Anterior cingulate cortex (tissue), 58 donors: ENCODE results near the gene FITM2.
"Not testable (repeated sequence)": the region's sequence is repeated elsewhere in the genome, so short reads cannot be mapped to it uniquely, and the experiment has no call there.

ENCODE experiments used
- DNase-seq, 58 donors: peaks; one replicate each; lab custom pipeline; 2025; lab: John Stamatoyannopoulos, UW

FITM2 gene, protein sequence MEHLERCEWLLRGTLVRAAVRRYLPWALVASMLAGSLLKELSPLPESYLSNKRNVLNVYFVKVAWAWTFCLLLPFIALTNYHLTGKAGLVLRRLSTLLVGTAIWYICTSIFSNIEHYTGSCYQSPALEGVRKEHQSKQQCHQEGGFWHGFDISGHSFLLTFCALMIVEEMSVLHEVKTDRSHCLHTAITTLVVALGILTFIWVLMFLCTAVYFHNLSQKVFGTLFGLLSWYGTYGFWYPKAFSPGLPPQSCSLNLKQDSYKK

GRCh38 chr20:44310664-44311639 is at the start of gene FITM2:
TSS of gene FITM2 (minus strand) at chr20:44311202. CDS start at chr20:44311148, 54 bp downstream.
- DNase-seq: peak; percentile 80 to 98 (median 94)

DNA sequence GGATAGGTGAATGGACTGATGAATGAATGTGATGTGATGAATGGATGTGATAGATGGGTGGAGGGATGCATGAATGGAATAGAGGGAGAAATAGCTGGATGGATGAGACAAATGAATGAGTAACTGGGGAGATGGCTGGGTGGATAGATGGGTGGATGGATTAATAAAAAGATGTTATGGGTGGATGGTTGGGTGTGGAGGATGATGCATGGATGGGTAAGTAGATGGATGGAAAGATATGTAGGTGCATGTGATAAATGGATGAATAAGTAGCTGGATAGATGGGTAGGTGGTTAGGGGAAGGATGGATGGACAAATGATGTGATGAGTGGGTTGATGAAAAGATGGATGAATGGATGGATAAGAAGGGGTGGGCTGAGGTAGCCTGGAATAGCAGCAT is 49.2 kb upstream of the FITM2 start:
- DNase-seq: no peak

DNA sequence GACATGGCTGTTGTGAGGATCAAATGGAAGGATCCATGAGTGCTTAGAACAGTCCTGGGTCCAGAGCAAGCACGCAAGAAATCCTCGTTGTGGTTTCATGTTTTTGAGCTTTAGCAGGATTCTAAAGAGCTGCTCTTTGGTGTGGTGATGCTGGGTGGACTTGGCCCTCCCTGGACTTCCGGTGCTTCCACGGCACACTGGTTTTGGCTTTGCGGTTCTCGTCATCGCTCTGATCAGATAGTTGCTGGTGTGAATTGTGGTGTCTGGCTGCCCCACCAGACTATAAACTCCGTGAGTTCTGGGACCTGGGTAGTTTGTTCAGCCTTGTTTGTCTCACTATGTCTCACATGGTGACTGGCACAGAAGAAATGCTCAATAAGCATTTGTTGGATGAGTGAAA is 47.8 kb upstream of the FITM2 start:
- DNase-seq: no peak

- no peak for DNase-seq
These were observed 46.6 kb upstream of the FITM2 start for GRCh38 chr20:44357555-44358125.

DNA sequence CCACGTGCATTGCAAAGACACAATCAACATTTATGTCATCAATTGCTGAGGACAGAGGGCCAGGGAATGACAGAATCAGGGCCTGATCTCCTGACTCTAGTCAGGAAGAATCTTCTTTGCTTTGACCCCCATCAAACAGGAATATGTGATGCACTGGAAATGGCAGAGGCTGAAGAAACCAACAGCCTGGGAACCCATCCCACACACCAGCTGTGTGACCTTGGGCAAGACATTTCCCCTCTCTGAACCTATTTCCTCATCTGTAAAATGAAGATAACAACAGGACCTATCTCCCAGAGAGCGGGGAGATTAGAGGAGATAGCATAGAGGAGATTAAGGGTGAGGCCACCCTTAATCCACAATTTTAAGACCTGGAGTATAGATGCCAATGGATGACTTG is 46.0 kb upstream of the FITM2 start:
- no peak for DNase-seq

- DNase-seq: no peak
These were observed 45.3 kb upstream of the FITM2 start for GRCh38 chr20:44356353-44356723.

DNA sequence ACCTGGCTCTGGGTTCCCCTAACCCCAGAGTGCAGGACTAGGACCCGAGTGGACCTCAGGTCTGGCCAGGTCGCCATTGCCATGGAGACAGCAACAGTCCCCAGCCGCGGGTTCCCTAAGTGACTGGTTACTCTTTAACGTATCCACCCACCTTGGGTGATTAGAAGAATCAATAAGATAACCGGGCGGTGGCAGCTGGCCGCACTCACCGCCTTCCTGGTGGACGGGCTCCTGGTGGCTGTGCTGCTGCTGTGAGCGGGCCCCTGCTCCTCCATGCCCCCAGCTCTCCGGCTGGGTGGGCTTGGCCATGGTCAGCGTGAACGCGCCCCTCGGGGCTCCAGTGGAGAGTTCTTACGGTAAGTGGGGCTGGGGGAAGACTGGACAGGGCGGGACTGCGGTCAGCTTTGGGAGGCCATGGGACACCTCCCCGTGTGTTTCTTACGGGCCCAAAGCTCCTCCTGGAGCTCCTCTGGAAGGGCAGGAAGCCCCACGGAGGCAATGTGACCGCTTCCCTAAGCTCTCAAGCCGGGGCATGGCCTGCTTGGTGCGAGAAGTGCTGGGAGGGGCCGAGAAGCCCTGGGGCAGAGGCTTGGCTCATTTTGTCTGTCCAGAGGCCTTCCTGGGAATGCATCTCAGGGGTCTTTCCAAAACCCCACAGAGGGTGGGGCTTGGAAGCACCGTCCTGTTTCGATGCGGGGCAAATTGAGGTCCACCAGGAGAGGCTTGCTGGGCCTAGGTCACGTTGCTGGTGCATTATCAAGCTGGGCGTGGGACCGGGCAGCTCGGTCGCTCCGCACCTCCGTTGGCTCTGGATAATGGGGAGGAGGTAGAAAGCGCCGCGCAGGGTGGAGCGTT is 44.7 kb upstream of the FITM2 start, which contains the start of gene HNF4A:
HNF4A (plus strand) TSS at position 202 of the 855 bp plus-strand sequence; CDS start at position 308, 106 bp downstream.
- no peak for DNase-seq

DNA sequence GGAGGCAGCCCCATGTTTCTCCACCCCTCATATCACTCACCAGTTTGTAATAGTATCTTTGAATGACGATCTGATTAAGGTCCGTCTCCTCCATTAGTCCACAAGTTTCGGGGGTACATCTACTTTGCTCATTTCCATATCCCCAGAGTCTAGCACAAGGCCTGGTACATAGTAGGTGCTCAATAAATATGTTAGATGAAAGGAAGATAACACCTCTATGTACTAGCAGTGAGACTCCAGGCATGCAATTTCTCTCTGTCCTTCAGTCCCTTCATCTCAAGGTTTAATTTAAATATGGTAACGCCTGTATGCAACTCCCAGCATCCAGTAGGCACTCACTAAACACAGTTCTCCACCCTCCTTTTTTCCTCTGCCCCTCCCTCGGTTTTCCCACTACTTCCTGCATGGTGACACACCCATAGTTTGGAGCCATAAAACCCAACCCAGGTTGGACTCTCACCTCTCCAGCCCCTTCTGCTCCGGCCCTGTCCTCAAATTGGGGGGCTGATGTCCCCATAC is 44.0 kb upstream of the FITM2 start:
- no peak for DNase-seq

- no peak for DNase-seq
These were observed 39.6 kb upstream of the FITM2 start for GRCh38 chr20:44350567-44350966.

- no peak for DNase-seq
These were observed 38.3 kb upstream of the FITM2 start for GRCh38 chr20:44349349-44349748.

DNA sequence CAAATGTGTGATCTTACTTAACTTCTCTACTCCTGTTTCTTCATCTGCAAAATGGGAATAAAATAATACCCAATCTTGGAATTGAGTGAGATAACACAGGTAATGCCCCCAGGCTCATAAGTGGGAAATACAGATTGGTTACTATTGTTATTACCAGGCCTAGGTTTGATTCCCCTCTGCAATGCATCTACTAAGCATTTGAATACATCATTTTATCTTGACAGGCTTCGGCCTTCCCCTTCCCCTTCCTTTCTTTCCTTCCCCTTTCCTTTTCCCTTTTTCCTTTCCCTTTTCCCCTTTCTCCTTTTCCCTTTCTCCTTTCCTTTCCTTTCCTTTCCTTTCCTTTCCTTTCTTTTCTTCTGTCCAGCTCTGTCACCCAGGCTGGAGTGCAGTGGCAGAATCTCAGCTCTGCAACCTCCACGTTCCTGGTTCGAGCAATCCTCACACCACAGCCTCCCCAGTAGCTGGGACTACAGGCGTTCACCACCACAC is 37.2 kb upstream of the FITM2 start:
- no peak for DNase-seq

DNA sequence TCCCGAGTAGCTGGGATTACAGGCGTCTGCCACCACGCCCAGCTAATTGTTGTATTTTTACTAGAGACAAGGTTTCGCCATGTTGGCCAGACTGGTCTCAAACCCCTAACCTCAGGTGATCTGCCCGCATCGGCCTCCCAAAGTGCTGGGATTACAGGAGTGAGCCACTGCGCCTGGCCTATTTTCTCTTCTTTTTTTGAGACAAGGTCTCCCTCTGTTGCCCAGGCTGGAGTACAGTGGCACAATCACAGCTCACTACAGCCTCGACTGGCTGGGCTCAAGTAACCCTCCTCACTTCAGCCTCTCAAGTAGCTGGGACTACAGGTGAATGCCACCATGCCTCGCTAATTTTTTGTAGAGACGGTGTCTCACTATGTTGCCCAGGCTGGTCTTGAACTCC is 34.9 kb upstream of the FITM2 start:
- DNase-seq: not testable (repeated sequence)

DNA sequence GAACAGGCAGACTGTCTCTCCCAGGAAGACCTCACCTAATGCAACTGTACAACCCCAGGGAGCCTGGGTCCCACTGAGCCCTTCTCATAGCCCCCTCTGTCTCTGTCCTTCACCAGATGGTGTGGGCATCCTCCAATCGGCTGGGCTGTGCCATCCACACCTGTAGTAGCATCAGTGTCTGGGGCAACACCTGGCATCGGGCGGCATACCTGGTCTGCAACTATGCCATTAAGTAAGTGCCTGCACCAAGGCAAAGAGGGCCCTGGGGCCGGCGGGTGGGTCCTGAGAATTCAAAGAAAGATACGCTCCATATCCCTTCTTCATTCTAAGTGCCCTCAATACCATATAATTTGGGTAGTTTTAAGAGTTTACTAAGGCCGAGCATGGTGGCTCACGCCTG is 34.1 kb upstream of the FITM2 start:
- no peak for DNase-seq

- DNase-seq: no peak
These were observed 33.7 kb upstream of the FITM2 start for GRCh38 chr20:44344723-44345122.

DNA sequence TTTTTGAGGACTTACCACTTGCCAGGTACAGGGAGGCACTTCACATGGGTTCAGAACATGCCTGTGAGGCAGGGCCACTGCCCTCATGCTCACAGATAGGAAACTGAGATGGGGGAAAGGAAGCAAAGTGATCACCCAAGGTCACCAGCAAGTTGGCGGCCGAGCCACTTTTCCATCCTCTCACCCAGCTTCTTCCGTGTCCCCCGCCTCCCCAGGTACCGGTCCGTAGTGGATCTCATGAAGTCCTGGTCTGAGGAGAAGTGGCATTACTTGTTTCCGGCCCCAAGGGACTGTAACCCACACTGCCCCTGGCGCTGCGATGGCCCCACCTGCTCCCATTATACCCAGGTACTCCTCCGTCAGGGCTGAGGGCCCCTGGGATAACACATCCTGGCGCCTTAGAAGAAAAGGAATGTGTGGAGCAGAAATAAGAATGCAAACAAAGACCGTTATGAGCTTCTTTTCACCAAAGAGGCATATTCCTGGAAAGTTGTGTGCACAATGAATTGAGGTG is 32.2 kb upstream of the FITM2 start:
- DNase-seq: no peak

DNA sequence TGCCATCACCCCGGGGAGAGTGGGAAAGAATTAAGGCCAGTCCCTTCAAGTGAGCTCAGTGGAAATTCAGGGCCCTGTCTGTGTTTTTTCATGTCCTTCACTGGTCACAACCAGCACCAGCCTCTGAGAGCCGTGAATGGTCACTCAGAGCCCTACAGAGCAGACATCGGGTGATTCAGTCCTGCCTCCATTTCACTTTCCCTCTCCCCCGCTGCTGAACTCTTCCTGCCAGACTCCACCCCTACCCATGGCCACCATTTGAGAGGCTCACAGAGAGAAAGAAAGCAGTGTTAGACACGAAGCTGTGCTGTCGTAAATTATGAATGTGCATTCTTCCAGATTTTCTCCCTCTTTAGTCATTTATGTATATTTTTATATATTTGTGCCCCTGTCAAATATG is 31.2 kb upstream of the FITM2 start:
- DNase-seq: no peak

DNA sequence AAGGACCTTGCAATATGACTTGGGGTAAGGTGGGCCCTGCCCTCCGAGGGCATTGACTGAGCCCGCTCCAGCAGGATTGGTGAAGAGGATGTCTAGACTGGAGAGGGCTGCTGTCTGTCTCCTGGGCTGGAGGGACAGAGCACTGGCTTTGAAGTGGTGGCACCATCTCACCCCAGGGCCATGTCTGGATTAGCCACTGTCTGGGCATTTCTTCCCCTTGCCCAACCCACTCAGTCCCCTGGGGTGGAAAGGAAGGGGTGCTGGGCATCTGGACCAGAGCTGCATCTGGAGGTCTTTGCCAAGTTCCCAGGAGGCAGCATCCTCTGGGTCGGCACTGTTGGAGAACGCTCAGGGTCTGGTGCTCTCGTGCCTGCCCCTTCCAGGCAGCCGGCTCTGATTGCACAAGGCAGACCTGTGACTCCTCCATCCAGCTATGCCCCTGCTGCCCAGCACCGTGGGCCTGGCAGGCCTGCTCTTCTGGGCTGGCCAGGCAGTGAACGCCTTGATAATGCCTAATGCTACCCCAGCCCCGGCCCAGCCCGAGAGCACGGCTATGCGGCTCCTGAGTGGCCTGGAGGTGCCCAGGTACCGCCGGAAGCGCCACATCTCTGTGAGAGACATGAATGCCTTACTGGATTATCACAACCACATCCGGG is 25.9 kb upstream of the FITM2 start, which contains the start of gene R3HDML:
R3HDML (plus strand) TSS at position 319 of the 656 bp plus-strand sequence; CDS start at position 434, 115 bp downstream.
- no peak for DNase-seq

GRCh38 chr20:44336086-44336485 is 25.1 kb upstream of the FITM2 start:
- no peak for DNase-seq

GRCh38 chr20:44335675-44336074 is 24.7 kb upstream of the FITM2 start:
- no peak for DNase-seq
